Measurements from ENCODE around the gene KIR3DL2.
"Not testable (repeated sequence)": the region's sequence is repeated elsewhere in the genome, so short reads cannot be mapped to it uniquely, and the experiment has no call there.

KIR3DL2 gene

GRCh38 chr19:54850061-54850640 lies at the start of gene KIR3DL2:
Gene KIR3DL2 (plus strand): TSS chr19:54850443. CDS start chr19:54850476, 33 bp downstream.
- DNase-seq, result not testable (repeated sequence)

DNA sequence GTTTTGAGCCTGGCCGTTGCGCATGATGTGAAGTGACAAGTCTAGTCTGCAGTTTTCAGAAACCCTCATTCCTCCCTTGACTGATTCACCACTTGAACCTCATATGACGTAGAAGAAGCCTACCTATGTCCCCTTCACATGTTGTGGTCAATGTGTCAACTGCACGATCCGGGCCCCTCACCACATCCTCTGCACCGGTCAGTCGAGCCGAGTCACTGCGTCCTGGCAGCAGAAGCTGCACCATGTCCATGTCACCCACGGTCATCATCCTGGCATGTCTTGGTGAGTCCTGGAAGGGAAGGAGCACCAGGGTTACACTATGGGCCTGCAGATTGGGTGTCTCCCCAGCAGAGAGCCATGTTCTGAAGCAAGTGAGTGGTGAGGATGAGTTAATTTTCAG lies 46.8 kb upstream of the KIR3DL2 start, which contains the start of gene KIR2DL4:
KIR2DL4 (plus strand) TSS at position 201 of the 400 bp plus-strand sequence; CDS start at position 243, 42 bp downstream.
- no peak for DNase-seq

DNA sequence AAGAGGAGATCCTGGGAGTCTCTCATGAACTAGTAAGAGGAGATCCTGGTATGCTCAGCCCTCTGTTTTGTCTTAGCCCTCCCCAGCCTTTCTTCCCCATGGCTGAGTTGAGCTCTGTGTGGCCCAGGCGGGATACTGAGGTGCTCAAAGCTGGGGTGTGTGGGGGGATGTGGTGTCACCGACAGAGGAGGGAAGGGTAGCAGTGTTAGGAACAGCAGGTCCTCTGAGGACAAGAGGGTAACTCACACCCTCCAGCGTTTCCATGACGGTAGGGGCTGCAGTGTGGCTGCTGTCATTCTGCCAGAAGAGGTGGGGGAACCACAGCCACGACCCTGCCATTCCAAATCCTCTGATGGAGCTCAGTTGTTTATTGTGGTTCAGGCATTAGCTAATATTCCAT lies 46.1 kb upstream of the KIR3DL2 start:
- no peak for DNase-seq

DNA sequence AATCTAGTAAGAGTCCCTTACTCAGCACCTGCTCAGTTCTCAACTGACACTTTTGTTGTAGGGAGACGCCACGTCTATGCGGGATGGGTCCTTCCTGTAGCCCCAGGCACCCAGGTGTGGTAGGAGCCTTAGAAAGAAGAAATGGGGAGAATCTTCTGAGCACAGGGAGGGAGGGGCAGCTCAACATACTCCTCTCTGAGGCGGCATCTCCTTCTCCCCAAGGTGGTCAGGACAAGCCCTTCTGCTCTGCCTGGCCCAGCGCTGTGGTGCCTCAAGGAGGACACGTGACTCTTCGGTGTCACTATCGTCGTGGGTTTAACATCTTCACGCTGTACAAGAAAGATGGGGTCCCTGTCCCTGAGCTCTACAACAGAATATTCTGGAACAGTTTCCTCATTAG lies 45.7 kb upstream of the KIR3DL2 start:
- DNase-seq, result no peak

DNA sequence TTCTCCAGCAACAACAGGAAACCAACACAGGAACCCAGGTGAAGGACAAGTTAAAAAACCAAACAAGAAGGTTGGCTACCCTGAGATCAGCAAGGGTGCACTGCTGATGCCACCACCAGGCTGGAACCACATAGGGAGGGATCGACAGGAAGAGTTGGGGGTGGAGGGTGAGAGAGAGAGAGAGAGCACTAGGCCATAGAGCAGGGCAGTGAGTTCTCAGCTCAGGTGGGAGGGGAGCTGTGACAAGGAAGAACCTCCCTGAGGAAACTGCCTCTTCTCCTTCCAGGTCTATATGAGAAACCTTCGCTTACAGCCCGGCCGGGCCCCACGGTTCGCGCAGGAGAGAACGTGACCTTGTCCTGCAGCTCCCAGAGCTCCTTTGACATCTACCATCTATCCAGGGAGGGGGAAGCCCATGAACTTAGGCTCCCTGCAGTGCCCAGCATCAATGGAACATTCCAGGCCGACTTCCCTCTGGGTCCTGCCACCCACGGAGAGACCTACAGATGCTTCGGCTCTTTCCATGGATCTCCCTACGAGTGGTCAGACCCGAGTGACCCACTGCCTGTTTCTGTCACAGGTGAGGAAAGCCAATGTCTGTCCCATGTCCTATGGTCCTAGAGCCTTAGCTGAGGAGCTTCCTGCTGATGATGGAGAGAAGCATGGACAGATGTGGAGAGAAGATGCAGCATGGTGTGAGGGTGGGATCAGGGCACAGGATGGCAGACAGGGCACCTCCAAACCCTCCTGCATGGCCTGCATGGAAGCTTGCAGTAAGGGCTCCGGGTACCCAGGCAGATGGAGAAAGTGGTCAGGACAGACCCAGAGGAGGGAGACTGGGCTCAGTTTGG lies 44.4 kb upstream of the KIR3DL2 start:
- no peak for DNase-seq

DNA sequence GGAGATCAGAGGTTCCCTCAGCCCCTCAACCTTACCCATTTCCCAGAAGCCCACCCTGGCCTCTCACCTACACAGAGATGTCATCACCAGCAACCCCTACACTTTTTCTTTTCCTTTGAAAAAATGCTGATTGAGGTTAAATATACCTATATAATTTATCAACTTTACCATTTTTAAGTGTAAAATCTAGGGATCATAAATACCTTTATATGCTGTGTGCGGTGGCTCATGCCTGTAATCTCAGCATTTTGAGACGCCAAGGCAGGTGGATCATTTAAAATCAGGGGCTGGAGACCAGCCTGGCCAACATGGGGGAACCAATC lies 43.8 kb upstream of the KIR3DL2 start:
- no peak for DNase-seq

GRCh38 chr19:54814571-54814970 lies 35.7 kb upstream of the KIR3DL2 start:
- DNase-seq, result not testable (repeated sequence)

DNA sequence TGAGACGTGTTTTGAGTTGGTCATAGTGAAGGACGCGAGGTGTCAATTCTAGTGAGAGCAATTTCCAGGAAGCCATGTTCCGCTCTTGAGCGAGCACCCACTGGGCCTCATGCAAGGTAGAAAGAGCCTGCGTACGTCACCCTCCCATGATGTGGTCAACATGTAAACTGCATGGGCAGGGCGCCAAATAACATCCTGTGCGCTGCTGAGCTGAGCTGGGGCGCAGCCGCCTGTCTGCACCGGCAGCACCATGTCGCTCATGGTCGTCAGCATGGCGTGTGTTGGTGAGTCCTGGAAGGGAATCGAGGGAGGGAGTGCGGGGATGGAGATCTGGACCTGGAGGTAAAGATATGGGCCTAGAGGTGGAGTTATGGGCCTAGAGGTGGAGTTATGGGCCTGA lies 34.0 kb upstream of the KIR3DL2 start, which contains the start of gene KIR3DL1:
KIR3DL1 (plus strand) TSS at position 218 of the 400 bp plus-strand sequence.
- DNase-seq, result not testable (repeated sequence)

- no peak for DNase-seq
These were observed 32.3 kb upstream of the KIR3DL2 start for GRCh38 chr19:54817670-54818536.

- DNase-seq, result not testable (repeated sequence)
These were observed 25.8 kb upstream of the KIR3DL2 start for GRCh38 chr19:54824416-54824815.

DNA sequence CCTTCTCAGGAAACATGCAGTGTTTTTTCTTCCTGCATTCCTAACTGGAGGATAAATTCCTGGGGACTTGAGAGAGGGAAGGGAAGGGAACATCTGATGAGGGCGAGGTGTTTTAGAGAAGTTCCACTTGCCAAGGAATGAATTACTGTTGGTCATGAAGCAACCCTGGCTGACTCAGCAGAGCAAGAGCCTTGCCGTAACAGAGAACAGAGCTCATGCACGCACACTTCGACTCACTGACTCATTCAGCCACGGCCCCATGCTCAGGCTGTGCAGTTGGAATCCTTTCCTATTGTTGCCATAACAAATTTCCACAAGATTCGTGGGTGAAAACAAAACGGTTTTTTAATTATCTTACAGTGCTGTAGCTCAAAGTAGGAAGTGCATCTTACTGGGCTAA lies 24.9 kb upstream of the KIR3DL2 start:
- DNase-seq, result not testable (repeated sequence)

- DNase-seq, result not testable (repeated sequence)
These were observed 22.2 kb upstream of the KIR3DL2 start for GRCh38 chr19:54828064-54828463.

- not testable (repeated sequence) for DNase-seq
These were observed 17.7 kb upstream of the KIR3DL2 start, which contains the start of gene KIR2DS4 for GRCh38 chr19:54832496-54832895. Gene KIR2DS4 (plus strand): TSS chr19:54832676.

DNA sequence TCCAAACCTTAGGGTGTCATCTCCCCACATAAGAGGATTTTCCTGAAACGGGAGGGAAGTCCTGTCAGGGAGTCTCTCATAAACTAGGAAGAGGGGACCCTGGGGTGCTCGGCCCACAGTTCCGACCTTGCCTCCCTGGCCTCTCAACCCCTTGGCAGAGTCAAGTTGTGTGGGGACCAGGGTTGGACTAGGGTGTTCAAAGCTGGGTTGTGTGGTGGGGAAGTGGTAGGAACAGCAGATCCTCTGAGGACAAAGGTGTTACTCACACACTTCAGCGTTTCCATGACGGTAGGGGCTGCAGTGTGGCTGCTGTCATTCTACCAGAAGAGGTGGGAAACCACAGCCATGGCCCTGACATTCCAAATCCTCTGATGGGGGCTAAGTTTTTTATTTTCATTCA lies 15.1 kb upstream of the KIR3DL2 start:
- DNase-seq, result not testable (repeated sequence)

GRCh38 chr19:54837522-54837921 lies 12.7 kb upstream of the KIR3DL2 start:
- not testable (repeated sequence) for DNase-seq

DNA sequence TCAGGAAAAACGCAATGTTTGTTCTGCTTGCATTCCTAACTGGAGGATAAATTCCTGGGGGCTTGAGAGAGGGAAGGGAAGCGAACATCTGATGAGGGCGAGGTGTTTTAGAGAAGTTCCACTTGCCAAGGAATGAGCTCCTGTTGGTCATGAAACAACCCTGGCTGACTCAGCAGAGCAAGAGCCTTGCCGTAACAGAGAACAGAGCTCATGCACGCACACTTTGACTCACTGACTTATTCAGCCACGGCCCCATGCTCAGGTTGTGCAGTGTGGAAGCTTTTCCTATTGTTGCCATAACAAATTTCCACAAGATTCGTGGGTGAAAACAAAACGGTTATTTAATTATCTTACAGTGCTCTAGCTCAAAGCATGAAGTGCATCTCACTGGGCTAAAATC lies 7.1 kb upstream of the KIR3DL2 start:
- DNase-seq, result not testable (repeated sequence)

DNA sequence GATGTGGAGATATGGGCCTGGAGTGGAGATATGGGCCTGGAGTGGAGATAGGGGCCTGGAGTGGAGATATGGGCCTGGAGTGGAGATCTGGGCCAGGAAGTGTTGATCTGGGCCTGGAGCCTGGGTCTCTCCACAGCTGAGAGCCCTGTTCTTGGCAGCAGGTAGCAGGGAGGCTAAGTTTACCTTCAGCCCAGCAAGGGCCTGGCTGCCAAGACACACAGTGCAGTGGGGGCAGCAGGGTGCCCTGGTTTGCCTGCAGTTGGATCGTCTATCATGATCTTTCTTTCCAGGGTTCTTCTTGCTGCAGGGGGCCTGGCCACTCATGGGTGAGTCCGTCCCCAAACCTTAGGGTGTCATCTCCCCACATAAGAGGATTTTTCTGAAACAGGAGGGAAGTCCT lies 687 bp downstream of the KIR3DL2 start:
- no peak for DNase-seq

DNA sequence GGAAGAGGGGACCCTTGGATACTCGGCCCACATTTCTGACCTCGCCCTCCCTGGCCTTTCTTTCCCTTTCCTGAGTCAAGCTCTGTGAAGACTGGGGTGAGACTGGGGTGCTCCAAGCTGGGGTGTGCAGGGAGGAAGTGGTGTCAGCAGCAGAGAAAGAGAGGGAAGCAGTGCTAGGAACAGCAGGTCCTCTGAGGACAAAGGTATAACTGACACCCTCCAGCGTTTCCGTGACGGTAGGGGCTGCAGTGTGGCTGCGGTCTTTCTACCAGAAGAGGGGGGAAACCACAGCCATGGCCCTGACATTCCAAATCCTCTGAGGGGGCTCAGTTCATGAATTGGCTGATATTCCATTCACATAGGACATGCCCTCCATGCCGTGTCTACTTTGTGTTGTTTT lies 1.1 kb downstream of the KIR3DL2 start:
- no peak for DNase-seq

DNA sequence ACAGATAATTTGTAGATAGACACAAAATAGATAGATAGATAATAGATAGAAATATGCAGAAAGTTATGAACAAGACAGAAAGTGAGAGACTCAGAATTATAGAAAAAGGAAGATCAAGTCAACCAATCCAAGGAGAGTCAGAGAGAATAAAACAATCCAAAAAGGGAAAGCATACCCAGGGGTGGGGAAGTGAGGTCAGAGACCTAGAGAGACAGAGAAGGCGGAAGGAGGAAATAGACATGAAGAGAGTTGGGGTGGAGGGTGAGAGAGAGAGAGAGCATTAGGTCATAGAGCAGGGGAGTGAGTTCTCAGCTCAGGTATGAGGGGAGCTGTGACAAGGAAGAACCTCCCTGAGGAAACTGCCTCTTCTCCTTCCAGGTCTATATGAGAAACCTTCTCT lies 5.0 kb downstream of the KIR3DL2 start:
- not testable (repeated sequence) for DNase-seq

DNA sequence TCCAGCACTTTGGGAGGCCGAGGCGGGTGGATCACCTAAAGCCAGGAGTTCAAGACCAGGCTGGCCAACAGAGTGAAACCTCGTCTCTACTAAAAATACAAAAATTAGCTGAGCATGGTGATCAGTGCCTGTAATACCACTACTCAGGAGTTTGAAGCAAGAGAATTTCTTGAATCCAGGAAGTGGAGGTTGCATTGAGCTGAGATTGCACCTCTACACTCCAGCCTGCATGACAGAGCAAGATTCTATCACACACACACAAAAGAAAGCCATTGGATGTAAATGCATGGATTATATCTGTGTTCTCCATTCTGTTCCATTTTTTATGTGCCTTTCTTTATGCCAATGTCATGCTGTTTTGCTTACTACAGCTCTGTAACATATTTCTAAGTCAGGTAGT lies 8.2 kb downstream of the KIR3DL2 start:
- not testable (repeated sequence) for DNase-seq

DNA sequence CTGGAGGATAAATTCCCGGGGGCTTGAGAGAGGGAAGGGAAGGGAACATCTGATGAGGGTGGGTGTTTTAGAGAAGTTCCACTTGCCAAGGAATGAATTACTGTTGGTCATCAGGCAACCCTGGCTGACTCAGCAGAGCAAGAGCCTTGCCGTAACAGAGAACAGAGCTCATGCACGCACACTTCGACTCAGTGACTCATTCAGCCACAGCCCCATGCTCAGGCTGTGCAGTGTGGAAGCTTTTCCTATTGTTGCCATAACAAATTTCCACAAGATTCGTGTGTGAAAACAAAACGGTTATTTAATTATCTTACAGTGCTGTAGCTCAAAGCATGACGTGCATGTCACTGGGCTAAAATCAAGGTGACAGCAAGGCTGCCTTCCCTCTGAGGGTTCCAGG lies 9.2 kb downstream of the KIR3DL2 start:
- DNase-seq, result not testable (repeated sequence)

GRCh38 chr19:54863459-54863858 lies 13.2 kb downstream of the KIR3DL2 start:
- not testable (repeated sequence) for DNase-seq

DNA sequence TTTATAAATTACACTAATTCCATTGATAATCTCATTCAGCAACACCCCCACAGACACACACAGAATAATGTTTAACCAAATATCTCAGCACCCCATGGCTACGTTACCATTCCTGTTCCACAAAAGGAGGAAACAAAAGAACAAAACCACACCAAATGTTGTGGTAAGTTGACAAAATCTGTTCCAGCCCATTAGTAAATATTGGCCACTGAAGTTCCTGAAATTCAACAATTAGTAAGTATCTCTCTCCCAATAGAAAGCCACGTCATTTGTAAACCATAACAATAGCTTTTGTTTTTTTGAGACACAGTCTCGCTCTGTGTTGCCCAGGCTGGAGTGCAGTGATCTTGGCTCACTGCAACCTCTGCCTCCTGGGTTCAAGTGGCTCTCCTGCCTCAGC lies 21.5 kb downstream of the KIR3DL2 start:
- no peak for DNase-seq
